ENCODE data around the gene MECR.

DNA sequence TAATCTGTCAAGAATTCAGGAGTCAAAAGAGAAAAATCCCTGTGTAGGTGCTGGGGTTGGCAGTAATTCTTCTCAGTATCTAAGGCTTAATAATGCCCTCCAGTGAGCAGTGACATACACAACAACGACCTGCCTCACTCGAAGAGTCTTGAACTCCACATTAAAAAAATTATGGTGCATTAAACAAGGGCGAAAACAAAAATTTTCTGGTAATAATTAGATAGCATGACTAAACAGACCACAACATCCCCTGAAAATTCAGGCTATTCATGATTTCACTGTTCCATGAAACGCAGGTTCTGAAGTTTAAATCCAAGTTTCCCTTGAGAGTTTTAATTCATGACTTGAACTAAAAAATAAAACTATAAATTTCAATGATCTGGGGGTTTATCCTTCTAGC lies 54.2 kb downstream of the MECR start:
- TF ChIP-seq, protein P1, sequence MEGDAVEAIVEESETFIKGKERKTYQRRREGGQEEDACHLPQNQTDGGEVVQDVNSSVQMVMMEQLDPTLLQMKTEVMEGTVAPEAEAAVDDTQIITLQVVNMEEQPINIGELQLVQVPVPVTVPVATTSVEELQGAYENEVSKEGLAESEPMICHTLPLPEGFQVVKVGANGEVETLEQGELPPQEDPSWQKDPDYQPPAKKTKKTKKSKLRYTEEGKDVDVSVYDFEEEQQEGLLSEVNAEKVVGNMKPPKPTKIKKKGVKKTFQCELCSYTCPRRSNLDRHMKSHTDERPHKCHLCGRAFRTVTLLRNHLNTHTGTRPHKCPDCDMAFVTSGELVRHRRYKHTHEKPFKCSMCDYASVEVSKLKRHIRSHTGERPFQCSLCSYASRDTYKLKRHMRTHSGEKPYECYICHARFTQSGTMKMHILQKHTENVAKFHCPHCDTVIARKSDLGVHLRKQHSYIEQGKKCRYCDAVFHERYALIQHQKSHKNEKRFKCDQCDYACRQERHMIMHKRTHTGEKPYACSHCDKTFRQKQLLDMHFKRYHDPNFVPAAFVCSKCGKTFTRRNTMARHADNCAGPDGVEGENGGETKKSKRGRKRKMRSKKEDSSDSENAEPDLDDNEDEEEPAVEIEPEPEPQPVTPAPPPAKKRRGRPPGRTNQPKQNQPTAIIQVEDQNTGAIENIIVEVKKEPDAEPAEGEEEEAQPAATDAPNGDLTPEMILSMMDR (IDR thresholded peaks at IDR 0.05): no peak
- no peak for TF ChIP-seq POLR2A (IDR thresholded peaks at IDR 0.05)

All from esophagus squamous epithelium (tissue), 4 donors.